LNCAP (cell line): ENCODE measurements around the gene SHE.

Source experiments
- TF ChIP-seq, protein P1 (sequence below): fragments of 450-650 bp; IDR thresholded peaks from 2 replicates; pipeline ENCODE4 v1.5.1; 2017; ENCODE audit warnings: mild to moderate bottlenecking

The SHE gene

DNA sequence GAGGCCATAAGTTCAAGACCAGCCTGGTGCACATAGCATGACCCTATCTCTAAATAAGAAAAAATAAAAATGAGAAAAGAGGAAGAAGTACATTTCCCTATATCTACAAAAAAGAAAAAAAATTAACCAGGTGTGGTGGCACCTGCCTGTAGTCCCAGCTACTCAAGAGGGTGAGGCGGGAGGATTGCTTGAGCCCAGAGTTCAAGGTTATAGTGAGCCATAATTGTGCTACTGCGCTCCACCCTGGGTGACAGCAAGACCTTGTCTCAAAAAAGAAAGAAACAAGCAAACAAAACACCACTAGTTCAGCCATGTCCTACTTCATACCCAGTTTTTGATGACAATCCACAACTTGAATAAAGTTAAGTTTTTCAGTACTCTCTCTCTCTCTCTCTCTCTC lies 30.9 kb downstream of the SHE start:
- TF ChIP-seq, protein P1, sequence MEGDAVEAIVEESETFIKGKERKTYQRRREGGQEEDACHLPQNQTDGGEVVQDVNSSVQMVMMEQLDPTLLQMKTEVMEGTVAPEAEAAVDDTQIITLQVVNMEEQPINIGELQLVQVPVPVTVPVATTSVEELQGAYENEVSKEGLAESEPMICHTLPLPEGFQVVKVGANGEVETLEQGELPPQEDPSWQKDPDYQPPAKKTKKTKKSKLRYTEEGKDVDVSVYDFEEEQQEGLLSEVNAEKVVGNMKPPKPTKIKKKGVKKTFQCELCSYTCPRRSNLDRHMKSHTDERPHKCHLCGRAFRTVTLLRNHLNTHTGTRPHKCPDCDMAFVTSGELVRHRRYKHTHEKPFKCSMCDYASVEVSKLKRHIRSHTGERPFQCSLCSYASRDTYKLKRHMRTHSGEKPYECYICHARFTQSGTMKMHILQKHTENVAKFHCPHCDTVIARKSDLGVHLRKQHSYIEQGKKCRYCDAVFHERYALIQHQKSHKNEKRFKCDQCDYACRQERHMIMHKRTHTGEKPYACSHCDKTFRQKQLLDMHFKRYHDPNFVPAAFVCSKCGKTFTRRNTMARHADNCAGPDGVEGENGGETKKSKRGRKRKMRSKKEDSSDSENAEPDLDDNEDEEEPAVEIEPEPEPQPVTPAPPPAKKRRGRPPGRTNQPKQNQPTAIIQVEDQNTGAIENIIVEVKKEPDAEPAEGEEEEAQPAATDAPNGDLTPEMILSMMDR, result no peak

DNA sequence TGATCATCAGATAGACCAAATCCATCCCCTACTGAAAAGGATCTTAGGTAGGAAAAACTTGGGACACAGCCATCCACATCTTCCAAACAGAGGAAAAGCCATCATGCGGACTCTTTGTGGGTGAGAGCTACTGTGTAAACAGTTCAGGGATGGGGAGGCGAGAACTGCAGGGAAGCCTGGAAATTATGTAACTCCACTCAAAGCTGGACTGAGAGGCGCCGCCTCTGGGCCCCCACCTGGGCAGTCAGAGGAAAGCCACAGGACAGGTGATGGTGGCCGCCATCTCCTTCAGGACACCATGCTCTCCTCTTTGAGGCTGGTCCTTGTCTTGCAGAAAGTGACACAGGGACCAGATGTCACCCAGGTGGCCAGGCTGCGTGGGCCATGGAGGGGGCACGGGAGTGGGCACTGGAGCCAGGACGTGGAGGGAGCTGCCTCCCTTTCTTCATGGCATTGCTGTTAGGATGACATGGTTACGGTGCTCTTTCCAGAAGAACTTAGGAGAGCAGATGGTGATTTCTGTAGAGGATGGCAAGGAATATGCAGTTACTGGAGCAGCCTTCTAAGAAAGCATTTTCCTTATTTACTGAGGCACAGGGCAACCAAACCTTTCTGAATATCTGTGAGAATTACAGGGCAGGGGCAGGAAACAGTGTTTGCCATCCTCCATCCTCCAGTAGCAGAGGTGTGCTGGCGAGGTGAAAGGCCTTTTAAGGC lies 32.2 kb downstream of the SHE start:
- TF ChIP-seq, protein P1, result no peak

DNA sequence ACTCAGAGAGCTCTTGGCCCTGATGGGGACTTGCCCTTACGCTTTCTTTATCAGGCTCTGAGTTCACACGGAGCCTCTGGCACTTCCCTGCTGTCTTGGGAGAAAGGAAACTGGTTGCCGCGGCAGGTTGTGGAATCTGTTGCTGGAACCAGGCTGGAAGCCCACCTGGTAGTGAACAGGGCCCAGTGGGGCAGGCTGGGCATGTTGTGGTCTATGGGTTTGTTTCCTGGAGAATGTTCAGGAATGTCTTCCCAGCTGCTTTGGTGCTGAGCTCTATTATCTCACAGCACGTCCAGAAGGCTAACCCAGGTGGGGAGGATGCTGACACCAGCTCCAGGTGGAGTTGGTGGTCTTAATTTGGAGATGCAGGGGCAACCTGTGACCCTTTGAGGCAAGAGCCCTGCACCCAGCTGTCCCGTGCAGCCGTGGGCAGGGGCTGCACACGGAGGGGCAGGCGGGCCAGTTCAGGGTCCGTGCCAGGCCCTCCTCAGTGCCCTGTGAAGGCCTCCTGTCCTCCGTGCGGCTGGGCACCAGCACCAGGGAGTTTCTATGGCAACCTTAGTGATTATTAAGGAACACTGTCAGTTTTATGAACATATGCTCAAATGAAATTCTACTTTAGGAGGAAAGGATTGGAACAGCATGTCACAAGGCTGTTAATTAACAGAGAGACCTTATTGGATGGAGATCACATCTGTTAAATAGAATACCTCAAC lies 33.5 kb downstream of the SHE start:
- TF ChIP-seq, protein P1, result no peak

DNA sequence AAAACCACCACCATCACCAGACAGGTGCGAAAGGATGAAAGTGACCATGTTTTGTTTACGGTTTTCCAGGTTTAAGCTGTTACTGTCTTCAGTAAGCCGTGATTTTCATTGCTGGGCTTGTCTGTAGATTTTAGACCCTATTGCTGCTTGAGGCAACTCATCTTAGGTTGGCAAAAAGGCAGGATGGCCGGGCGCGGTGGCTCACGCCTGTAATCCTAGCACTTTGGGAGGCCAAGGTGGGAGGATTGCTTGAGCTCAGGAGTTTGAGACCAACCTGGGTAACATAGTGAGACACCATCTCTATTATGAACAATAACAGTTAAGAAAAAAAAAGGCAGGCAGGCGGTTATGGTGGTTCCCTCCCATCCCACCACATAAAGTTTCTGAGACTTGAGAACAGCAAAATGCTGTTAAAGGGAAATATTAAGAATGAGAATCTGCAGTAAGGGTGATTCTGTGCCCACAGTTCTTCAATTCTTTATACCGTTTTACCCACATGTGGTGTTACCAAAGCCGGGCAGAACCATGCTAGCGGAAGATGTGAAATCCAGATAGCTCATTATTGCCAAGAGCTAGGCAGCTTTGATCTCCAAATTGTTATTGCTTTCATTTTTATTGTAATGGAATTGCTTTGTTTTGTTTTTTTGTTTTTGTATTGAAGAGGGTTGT lies 34.6 kb downstream of the SHE start:
- TF ChIP-seq, protein P1, result no peak

DNA sequence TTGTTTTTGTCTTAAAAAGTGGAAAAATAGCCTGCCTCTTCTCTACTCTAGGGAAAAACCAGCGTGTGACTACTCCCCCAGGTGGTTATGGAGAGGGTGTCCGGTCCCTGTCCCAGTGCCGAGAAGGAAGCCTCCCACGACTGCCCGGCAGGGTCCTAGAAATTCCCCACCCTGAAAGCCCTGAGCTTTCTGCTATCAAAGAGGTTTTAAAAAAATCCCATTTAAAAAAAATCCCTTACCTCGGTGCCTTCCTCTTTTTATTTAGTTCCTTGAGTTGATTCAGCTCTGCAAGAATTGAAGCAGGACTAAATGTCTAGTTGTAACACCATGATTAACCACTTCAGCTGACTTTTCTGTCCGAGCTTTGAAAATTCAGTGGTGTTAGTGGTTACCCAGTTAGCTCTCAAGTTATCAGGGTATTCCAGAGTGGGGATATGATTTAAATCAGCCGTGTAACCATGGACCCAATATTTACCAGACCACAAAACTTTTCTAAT lies 35.2 kb downstream of the SHE start:
- TF ChIP-seq, protein P1, result no peak

DNA sequence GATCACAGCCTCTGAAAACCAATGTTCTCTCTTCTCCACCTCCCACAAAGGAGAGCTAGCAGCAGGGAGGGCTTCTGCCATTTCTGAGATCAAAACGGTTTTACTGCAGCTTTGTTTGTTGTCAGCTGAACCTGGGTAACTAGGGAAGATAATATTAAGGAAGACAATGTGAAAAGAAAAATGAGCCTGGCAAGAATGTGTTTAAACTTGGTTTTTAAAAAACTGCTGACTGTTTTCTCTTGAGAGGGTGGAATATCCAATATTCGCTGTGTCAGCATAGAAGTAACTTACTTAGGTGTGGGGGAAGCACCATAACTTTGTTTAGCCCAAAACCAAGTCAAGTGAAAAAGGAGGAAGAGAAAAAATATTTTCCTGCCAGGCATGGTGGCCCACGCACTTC lies 36.0 kb downstream of the SHE start:
- TF ChIP-seq, protein P1, result no peak

DNA sequence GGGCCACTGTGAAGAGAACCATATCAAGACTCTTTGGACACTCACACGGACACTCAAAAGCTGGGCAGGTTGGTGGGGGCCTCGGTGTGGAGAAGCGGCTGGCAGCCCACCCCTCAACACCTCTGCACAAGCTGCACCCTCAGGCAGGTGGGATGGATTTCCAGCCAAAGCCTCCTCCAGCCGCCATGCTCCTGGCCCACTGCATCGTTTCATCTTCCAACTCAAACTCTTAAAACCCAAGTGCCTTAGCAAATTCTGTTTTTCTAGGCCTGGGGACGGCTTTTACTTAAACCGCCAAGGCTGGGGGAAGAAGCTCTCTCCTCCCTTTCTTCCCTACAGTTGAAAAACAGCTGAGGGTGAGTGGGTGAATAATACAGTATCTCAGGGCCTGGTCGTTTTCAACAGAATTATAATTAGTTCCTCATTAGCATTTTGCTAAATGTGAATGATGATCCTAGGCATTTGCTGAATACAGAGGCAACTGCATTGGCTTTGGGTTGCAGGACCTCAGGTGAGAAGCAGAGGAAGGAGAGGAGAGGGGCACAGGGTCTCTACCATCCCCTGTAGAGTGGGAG lies 36.5 kb downstream of the SHE start:
- TF ChIP-seq, protein P1, result no peak
